SH-SY5Y (cell line): ENCODE measurements around the gene CNBD2.

Source experiments
- GATA2 ChIP-seq: IDR thresholded peaks from 2 replicates; pipeline ENCODE4 v1.6.1; 2011; ENCODE audit warnings: mild to moderate bottlenecking, low read depth, low read length
- GATA3 ChIP-seq: IDR thresholded peaks from 2 replicates; pipeline ENCODE4 v1.6.1; 2011; ENCODE audit warnings: low read depth, mild to moderate bottlenecking, low read length, moderate library complexity

DNA sequence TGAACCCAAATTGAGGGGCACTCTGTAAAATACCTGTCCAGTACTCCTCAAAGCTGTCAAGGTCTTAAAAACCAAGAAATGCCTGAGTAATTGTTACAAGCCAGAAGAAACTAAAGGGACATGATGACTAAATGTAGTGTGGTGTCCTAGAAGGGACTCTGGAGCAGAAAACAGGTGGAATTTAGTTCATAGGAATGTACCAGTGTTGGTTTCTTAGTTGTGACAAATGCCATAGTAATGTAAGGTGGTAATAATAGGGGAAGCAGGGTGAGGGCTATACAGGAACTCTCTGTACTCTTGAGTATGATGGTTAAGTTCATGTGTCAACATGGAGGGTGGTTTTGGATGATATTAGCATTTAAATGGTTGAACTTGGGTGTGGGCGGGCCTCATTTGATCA is 92.3 kb downstream of the CNBD2 start:
- no peak for TF ChIP-seq GATA2
- no peak for TF ChIP-seq GATA3
